Peyer's patch (tissue), 4 donors: ENCODE results near the gene NKIRAS1. TPM values are rescaled to one million over a fixed set of nuclear protein-coding genes. Genes with fewer than 3 reads are reported as not detected.
A peak's percentile ranks its signal among the peaks of the same experiment; 100 is the strongest.

ENCODE experiments used
- DNase-seq, 3 donors: peaks; one replicate each; pipeline ENCODE4 v3.0.0-alpha.2; 2017 to 2019
- H3K27ac ChIP-seq, 4 donors: fragments of 200-600 bp; sonication (generic); one replicate each; pipeline ENCODE4 v1.5.1; 2016 to 2019
- H3K27me3 ChIP-seq, 2 donors: fragments of 200-600 bp; sonication (generic); one replicate each; pipeline ENCODE4 v1.5.1; 2019
- H3K36me3 ChIP-seq, 3 donors: fragments of 200-600 bp; sonication (generic); one replicate each; pipeline ENCODE4 v1.5.1; 2016 to 2019
- H3K4me1 ChIP-seq, 4 donors: fragments of 200-600 bp; sonication (generic); one replicate each; pipeline ENCODE4 v1.5.1; 2016 to 2019
- H3K4me3 ChIP-seq, 4 donors: fragments of 200-600 bp; sonication (generic); 1 replicate in 3 of 4; 2 replicates in 1 of 4; pipeline ENCODE4 v1.5.1; 2016 to 2019; ENCODE audit warnings: mild to moderate bottlenecking in 1 of 4
- H3K9me3 ChIP-seq, 4 donors: fragments of 200-600 bp; sonication (generic); one replicate each; pipeline ENCODE4 v1.5.1; 2016 to 2019; ENCODE audit warnings: mild to moderate bottlenecking in 1 of 4
- POLR2A ChIP-seq, 2 donors: fragments of 450-650 bp; IDR thresholded peaks; one replicate each; pipeline ENCODE4 v1.5.1; 2017; ENCODE audit warnings: antibody characterized with exemption in 2 of 2, mild to moderate bottlenecking in 2 of 2, moderate library complexity in 2 of 2
- total RNA-seq, 4 donors: library from RNA; depleted of rRNA; stranded (reverse); fragments of >200 nt; gene quantifications; one replicate each; pipeline ENCODE4 v1.1.0, GENCODE V29; 2016
- TF ChIP-seq, protein P1 (sequence below), 6 experiments: fragments of 450-650 bp in 4 of 6; fragments of 200-600 bp in 2 of 6; sonication (generic) in 1 of 6; IDR thresholded peaks; one replicate each; pipeline ENCODE4 v1.5.1; 2017 to 2019; ENCODE audit warnings: antibody characterized with exemption in 6 of 6, mild to moderate bottlenecking in 3 of 6, moderate library complexity in 1 of 6

Gene NKIRAS1
- total RNA-seq, 4 donors from 2014 or later, result 4.2 to 11.6 (median 7.7) TPM

DNA sequence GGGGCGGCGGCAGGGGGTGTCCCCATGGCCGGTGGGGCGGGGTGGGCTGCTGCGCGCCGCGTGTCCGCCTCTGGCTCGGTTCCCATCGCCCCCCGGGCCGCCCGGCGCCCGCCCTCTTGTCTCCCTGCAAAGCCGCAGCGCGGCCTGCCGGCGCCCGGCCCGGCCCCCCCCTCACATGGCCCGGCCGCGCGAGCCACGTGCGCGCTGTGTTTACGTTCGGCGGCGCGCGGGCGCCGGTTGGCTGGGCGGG is 28.8 kb upstream of the NKIRAS1 start:
- DNase-seq, result no peak
- peak overlapping the region; percentile 81 to 98 (median 91) for H3K4me3 ChIP-seq
- H3K4me1 ChIP-seq, result peaks cover 0 to 47% (median 4%) of the 10 kb centered on the region in 4 donors
- no peaks in the 10 kb centered on the region for H3K9me3 ChIP-seq
- H3K27ac ChIP-seq, result peak overlapping the region; percentile 98 to 100 (median 100)
- H3K27me3 ChIP-seq, result no peaks in the 10 kb centered on the region
- H3K36me3 ChIP-seq, result no peaks in the 10 kb centered on the region
- no peak for TF ChIP-seq POLR2A (IDR thresholded peaks at IDR 0.05)
- TF ChIP-seq, protein P1, sequence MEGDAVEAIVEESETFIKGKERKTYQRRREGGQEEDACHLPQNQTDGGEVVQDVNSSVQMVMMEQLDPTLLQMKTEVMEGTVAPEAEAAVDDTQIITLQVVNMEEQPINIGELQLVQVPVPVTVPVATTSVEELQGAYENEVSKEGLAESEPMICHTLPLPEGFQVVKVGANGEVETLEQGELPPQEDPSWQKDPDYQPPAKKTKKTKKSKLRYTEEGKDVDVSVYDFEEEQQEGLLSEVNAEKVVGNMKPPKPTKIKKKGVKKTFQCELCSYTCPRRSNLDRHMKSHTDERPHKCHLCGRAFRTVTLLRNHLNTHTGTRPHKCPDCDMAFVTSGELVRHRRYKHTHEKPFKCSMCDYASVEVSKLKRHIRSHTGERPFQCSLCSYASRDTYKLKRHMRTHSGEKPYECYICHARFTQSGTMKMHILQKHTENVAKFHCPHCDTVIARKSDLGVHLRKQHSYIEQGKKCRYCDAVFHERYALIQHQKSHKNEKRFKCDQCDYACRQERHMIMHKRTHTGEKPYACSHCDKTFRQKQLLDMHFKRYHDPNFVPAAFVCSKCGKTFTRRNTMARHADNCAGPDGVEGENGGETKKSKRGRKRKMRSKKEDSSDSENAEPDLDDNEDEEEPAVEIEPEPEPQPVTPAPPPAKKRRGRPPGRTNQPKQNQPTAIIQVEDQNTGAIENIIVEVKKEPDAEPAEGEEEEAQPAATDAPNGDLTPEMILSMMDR (IDR thresholded peaks at IDR 0.05), result no peak

DNA sequence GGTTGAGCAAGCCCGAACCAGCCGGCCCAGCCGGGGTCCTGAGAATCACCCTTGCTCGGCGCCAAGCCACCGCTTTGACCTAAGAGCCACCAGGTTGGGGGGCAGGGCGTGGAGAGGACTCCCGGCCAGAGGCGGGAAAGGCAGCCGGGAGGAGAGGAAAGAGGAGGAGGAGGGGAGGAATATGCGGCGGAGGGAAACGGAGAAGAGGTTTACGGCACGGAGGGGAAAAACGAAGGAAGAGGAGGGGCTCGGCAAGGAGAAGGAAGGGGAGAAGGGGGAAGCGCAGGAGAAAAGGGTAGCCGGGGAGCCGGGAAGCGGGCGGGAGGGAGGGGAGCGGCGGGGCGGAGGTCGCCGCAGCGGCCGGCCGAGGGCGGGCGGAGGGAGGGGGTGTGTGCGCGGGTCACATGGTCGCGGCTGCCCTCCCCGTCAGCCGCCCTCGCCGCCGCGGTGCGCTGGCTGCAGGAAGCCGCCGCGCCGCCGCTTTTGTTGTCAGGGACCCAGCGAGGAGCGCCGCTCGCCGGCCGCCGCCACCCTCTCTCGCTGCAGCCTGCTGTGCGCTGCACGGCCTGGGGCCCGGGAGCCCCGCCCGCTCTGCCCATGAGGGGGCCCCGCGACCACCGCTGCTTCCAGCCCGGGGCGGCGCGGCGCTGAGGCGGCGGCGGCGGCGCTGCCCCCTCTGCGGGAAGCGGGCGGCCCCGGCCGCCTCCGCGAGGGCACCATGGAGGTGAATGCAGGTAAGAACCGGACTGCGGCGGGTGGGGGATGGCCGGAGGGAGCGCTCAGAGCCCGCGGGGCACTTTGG is 28.3 kb upstream of the NKIRAS1 start, which contains the start of gene NR1D2:
Gene NR1D2 (plus strand): TSS at position 426 of the 802 bp plus-strand sequence. CDS start 293 bp downstream, at position 719.
- H3K36me3 ChIP-seq, result no peaks in the 10 kb centered on the region
- H3K9me3 ChIP-seq, result no peaks in the 10 kb centered on the region
- H3K27ac ChIP-seq, result peak within 1 kb of the TSS; percentile 98 to 100 (median 100)
- H3K27me3 ChIP-seq, result no peaks in the 10 kb centered on the region
- peak within 1 kb of the TSS; percentile 81 to 98 (median 91) for H3K4me3 ChIP-seq
- DNase-seq, result peak; percentile 86 to 94 (median 92)
- peaks cover 0 to 42% (median 4%) of the 10 kb centered on the region in 4 donors for H3K4me1 ChIP-seq
- peak; percentile 67 to 91 for TF ChIP-seq POLR2A (IDR thresholded peaks at IDR 0.05)
- TF ChIP-seq, protein P1 (IDR thresholded peaks at IDR 0.05), result no peak

DNA sequence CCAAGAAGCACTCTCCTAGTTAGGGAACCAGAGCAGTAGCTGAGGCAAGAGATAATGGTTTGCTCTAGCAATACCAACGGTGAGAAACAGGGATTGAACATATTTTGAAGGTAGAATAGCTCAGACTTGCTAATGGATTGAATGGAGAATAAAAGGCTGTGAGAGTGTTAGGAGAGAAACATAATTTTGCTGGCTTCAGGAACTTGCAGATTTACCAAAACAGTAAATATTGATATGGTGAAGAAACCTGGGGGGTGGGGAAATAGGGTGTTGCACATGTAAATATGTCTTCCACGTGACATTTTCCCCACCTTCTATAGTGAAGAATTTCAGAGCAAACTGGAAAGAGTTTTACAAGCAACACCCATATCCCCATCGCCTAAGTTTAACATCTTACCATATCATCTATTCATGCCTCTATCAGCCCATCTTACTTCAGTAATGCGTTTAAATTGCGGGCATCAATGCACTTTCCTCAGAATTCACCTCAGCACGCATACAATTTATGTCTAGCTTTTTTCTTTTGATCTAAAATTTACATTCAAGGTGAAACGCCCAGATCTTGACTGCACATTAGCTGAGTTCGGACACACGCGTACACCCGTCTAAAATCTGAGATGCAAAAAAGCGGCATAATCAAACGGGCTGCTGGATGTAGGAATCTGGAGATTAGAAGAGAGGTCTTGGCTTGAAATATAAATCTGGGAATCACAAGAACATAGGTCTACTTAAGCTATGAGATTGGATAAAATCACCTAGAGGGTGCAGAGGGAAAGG is 27.4 kb upstream of the NKIRAS1 start:
- peak overlapping the region; percentile 81 to 98 (median 91) for H3K4me3 ChIP-seq
- H3K9me3 ChIP-seq, result no peaks in the 10 kb centered on the region
- peaks cover 0 to 33% (median 4%) of the 10 kb centered on the region in 4 donors for H3K4me1 ChIP-seq
- no peak for DNase-seq
- no peaks in the 10 kb centered on the region for H3K36me3 ChIP-seq
- peak overlapping the region; percentile 98 to 100 (median 100) for H3K27ac ChIP-seq
- TF ChIP-seq POLR2A (IDR thresholded peaks at IDR 0.05), result no peak
- TF ChIP-seq, protein P1 (IDR thresholded peaks at IDR 0.05), result no peak
- no peaks in the 10 kb centered on the region for H3K27me3 ChIP-seq

DNA sequence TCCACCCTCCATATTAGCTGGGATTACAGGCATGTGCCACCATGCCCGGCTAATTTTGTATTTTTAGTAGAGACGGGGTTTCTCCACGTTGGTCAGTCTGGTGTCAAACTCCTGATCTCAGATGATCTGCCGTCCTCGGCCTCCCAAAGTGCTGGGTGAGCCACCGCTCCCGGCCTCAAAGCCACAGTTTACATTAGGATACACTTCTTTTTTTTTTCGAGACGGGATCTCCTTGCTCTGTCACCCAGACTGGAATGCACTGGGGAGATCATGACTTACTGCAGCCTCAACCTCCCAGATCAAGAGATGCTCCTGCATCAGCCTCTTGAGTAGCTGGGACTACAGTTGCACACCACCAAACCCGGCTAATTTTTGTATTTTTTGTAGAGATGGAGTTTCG is 25.8 kb upstream of the NKIRAS1 start:
- no peak overlapping the region for H3K27ac ChIP-seq
- no peaks in the 10 kb centered on the region for H3K36me3 ChIP-seq
- peaks cover 0 to 18% (median 4%) of the 10 kb centered on the region in 4 donors for H3K4me1 ChIP-seq
- TF ChIP-seq, protein P1 (IDR thresholded peaks at IDR 0.05), result no peak
- TF ChIP-seq POLR2A (IDR thresholded peaks at IDR 0.05), result no peak
- no peaks in the 10 kb centered on the region for H3K27me3 ChIP-seq
- no peaks in the 10 kb centered on the region for H3K9me3 ChIP-seq
- no peak for DNase-seq
- H3K4me3 ChIP-seq, result no peak overlapping the region

DNA sequence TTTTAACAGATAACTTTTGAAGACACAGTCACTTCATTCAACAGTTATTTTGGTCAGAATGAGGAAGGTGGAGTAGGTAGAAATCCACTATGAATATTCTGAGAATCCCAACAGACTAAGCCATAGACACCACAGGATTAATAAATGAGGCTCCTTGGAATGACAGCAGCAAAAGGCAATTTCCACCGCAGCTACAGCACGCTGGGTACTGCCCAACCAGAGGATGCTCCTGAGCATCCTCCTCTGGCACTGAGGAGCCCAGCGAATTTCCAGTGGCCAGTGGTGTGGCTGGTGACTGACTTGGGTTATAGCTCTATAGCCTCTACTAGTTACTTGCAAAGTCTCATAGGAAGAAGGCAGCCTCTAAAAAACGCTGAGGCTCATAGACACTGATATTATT is 24.6 kb upstream of the NKIRAS1 start:
- H3K36me3 ChIP-seq, result no peaks in the 10 kb centered on the region
- no peaks in the 10 kb centered on the region for H3K27me3 ChIP-seq
- DNase-seq, result no peak
- no peak overlapping the region for H3K4me3 ChIP-seq
- H3K27ac ChIP-seq, result no peak overlapping the region
- no peaks in the 10 kb centered on the region for H3K9me3 ChIP-seq
- TF ChIP-seq POLR2A (IDR thresholded peaks at IDR 0.05), result no peak
- peaks cover 0 to 8% (median under 1%) of the 10 kb centered on the region in 4 donors for H3K4me1 ChIP-seq

DNA sequence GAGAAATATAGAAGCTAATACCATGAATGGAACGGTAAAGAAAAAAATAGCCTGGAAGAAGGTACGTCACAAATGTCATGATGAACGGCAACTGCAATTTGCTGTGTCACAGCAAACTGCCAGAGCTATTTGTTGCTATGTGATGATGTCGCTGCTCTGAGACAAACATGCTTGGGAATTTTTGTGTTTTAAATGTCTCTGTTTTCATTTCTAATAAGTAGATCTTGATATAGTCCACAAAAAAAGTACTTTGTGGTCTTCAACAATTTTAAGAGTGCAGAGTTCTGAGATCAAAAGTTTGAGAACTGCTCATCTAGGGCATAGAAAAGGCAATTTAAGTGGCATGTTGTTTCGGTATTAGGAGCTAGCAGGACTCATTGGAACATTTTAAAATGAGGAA is 24.0 kb upstream of the NKIRAS1 start:
- no peaks in the 10 kb centered on the region for H3K36me3 ChIP-seq
- no peaks in the 10 kb centered on the region for H3K9me3 ChIP-seq
- TF ChIP-seq, protein P1 (IDR thresholded peaks at IDR 0.05), result no peak
- TF ChIP-seq POLR2A (IDR thresholded peaks at IDR 0.05), result no peak
- no peak for DNase-seq
- no peak overlapping the region for H3K27ac ChIP-seq
- H3K4me1 ChIP-seq, result peaks cover 0 to 8% (median 0%) of the 10 kb centered on the region in 4 donors
- no peaks in the 10 kb centered on the region for H3K27me3 ChIP-seq
- no peak overlapping the region for H3K4me3 ChIP-seq
